Right ventricle myocardium superior (tissue), 1 donor: Measurements from ENCODE around the gene LRRC75A. TPM values are rescaled to one million over a fixed set of nuclear protein-coding genes. Genes with fewer than 3 reads are reported as not detected.
"Not testable (repeated sequence)": the region's sequence is repeated elsewhere in the genome, so short reads cannot be mapped to it uniquely, and the experiment has no call there.

Source experiments
- ATAC-seq: fragments of 200-7000 bp; cut with Tn5 transposase; one replicate; pipeline ENCODE4 v1.9.1; 2020; ENCODE audit warnings: mild to moderate bottlenecking; ENCODE audit not compliant: poor library complexity
- DNase-seq: peaks from one replicate; pipeline ENCODE4 v3.0.0-alpha.2; 2020
- intact Hi-C: fragments of 100-400 bp; cut with DNase I; formaldehyde crosslinking; loops from one replicate; pipeline ENCODE4 v1.11.2; 2022
- total RNA-seq: library from RNA; stranded (reverse); fragmentation: NEBNext Ultra II Directional; extraction: Animal tissue kit (Norgen Biotek cat#: 25700); gene quantifications from one replicate; pipeline ENCODE4 v1.2.1, GENCODE V29; 2021
- donor health status: DM: no; HTN: yes; CAD: no; lungs with severe emphysema.

Gene LRRC75A
- total RNA-seq, 1 donor from 2014 or later: 0.40 TPM

DNA sequence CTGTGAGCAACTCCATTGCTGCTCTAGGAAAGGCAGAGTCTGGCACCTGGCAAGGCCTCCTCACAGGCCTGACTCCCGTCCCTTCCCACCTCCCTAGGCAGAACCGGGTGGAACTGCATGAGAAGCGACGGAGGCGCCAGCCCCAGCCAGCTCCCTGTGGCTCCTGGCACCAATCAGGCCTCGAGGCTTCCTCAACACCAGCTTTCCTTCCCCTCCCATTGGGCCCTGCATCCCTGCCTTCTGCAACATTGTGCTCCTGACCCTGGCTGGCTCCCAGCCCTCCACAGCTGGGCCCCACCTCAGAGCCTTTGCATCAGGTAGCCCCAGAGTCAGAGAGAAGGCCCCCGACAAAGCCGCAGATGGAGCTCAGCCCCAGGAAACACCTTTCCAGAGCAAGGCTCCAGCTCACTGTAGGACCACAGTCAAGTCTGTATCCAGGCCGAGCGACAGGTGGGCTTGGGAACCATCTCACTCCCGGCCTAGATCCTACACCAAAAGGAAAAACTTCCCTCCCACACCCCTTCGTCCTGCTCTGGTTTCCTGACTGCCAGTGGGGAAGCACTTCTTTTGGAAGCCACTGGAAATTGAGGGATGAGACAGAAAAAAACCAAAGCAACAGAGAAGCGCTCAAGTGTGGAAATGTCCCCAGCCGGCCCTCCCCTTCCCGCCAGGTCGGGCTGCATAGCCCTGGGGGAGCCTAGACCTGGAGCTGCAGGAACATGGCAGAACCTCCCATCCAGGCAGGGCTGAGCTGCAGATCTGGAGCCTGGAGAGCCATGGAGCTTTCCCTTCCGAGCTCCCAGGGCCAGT, 31.0 kb downstream of the LRRC75A start:
- no peak for ATAC-seq
- intact Hi-C loops: no loop called here
- DNase-seq: no peak

DNA sequence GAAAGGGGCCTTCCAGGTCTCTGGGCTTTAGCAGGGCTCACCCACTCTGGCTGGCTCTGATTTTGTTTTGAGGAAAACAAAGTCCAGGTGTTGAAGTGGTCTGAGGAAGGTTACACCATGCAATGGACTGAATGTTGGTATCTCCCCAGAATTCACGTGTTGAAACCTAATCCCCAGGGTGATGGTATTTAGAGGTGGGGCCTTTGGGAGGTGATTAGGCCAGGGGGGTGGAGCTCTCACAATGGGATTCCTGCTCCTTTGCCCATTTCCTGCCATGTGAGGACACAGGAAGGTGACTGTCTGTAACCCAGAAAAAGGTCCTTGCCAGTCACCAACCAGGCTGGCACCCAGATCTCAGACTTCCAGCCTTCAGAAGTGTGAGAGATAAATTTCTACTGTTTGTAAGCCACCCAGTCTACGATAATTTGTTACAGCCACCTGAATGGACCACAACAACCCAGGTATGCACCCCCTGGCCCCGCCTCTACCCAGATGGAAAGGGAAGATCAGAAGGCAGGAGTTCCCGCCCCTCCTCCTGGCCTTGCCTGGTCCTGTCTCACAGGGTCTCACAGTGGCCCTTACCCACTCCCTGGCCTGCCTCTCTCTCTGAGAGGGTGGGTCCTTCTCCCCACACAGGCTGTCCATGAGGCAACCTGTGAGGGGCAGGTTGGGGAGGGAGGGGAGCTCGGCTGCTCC, 32.0 kb downstream of the LRRC75A start:
- intact Hi-C loops: no loop called here
- ATAC-seq: no peak

GRCh38 chr17:16459271-16459670, 32.7 kb downstream of the LRRC75A start:
- no peak for DNase-seq
- intact Hi-C loops: no loop called here
- ATAC-seq: no peak

More for the DNA sequence above, 32.0 kb downstream of the LRRC75A start:
- no peak for DNase-seq

GRCh38 chr17:16456742-16457316, 35.2 kb downstream of the LRRC75A start:
- intact Hi-C loops: no loop called here
- ATAC-seq: no peak

GRCh38 chr17:16455997-16456741, 35.8 kb downstream of the LRRC75A start:
- ATAC-seq (no peak), DNase-seq (no peak)
- intact Hi-C loops: no loop called here

More at GRCh38 chr17:16456742-16457316, 35.2 kb downstream of the LRRC75A start:
- no peak for DNase-seq

GRCh38 chr17:16453493-16453851, 38.5 kb downstream of the LRRC75A start:
- ATAC-seq (no peak), DNase-seq (no peak)
- intact Hi-C loops: loop anchor here (2.0 kb wide), 1 partner anchor 67 kb away; no protein-coding TSS in a partner anchor

- DNase-seq, ATAC-seq: not testable (repeated sequence)
- intact Hi-C loops: loop anchor here (2.0 kb wide), 1 partner anchor 69 kb away; no protein-coding TSS in a partner anchor
Observed at GRCh38 chr17:16452268-16452667, 39.7 kb downstream of the LRRC75A start.

DNA sequence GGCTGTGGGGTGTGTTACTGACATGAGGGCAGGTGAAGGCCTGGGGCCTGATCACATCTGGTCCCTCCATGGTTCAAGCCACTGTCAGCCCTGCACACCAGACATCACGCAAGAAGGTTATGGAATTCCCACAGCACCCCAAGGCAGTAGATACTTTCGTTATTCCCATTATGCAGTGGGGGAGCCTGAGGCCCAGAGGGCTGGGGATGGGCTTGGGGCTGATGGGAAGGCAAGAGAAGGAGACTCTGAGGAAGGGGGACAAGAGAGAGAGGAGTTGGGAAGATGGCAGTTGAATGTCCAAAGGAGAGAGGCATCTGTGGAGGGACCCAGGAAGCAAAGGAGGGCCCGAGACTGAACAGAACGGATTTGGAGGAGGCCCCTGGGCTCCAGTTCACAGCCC, 42.0 kb downstream of the LRRC75A start:
- DNase-seq: no peak
- intact Hi-C loops: no loop called here
- ATAC-seq: no peak

DNA sequence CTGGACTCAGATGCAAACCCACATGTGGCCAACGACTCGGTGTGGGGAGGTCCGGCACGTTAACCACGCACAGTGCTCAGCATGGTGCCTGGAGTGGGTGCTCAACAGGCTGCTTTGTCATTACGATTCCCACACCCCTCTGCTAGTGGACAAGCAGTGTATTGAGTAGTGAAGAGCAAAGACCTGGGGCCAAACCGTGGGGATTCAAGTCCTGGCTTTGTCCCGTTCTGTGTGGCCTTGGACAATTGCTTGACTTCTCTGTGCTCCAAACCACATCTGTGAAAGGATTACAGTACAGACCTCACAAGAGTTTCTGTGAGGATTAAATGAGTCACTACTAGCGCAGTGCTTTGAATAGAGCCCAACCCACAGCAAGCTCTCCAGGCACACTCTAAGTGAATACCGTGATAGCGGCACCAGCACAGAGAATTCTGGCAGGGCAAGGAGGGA, 42.8 kb downstream of the LRRC75A start:
- intact Hi-C loops: no loop called here
- DNase-seq (no peak), ATAC-seq (no peak)

GRCh38 chr17:16448490-16448889, 43.5 kb downstream of the LRRC75A start:
- intact Hi-C loops: no loop called here
- ATAC-seq: no peak
- no peak for DNase-seq

DNA sequence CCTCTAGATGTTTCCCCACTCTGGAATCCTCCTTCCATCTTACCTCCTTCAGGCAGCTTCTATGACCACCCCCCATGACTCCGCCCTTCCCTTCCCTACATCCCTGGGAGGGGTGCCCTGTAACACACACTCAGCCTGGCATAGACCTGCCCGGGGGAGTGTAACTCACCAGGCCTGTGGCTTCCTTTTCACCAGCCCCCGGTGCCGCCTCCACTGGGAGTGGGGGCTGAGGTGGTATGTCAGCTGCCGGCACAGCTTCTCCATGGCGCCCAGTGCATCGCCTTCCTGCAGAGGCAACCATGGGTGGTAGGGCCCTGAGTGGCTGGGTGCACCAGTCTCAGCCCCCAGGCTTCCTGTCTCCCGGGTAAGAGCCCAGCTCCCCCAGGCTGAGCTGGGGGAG, 44.3 kb downstream of the LRRC75A start:
- intact Hi-C loops: no loop called here
- ATAC-seq (no peak), DNase-seq (no peak)

DNA sequence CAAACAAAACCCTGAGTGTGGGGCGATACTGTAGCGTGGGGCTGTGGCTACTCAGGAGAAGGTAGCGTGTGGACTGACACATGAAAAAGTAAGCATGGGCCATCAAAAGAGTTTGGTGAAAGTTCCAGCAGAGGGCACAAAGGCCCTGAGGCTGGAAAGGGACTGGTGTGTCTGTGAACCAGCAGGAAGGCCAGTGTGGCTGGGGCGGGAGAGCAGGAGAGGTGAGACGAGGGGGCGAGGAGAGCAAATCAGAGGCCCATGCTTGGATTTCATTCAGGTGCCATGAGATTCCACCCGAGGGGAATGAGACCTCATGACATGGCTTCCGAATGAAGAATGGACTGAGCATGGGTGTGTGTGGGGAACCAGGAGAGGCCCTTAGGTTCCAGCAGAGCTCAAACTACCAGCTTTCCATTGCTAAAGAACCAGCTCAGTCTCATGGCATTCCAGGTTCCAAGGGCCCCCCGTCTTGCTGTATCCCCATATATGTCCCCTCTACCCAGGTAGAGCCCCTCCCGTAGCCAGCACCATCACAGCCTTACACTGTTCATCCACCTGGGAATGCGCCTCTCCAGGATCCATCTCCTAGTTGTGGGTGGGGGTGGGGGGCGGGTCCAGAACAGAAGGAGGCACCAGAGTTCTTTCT, 45.5 kb downstream of the LRRC75A start:
- intact Hi-C loops: no loop called here
- DNase-seq (no peak), ATAC-seq (no peak)

DNA sequence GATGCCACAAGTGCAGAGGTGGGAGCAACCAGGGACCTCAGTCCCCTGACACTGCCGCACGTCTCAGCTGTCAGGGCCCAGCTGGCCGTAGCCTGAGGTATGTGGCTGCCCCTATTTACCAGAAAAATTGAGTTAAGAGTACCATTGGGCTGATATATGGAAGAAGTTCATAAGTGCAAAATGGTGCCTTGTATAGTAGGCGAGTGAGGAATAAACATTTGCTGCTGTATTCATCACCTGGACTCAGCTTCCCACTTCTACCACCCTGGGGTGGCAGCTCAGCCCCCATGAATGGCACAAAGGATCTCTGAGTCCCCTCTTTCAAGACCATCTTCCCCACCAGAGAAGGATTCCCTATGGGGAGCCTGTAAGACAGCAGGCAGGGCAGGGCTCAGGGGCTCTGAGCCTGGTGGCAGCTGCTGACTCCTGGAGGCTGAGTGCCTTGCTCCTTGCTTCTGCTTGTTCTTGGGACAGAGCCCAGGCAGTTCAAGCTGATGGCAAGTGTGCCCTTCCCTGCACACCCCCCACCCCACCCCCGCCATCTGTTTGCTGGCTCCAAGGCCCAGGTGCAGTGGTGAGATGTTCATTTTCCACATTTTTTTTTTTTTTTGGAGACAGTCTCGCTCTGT, 47.6 kb downstream of the LRRC75A start:
- DNase-seq: no peak
- intact Hi-C loops: loop anchor here (5.0 kb wide), 1 partner anchor 57 kb away; no protein-coding TSS in a partner anchor
- peak; percentile 13 for ATAC-seq

DNA sequence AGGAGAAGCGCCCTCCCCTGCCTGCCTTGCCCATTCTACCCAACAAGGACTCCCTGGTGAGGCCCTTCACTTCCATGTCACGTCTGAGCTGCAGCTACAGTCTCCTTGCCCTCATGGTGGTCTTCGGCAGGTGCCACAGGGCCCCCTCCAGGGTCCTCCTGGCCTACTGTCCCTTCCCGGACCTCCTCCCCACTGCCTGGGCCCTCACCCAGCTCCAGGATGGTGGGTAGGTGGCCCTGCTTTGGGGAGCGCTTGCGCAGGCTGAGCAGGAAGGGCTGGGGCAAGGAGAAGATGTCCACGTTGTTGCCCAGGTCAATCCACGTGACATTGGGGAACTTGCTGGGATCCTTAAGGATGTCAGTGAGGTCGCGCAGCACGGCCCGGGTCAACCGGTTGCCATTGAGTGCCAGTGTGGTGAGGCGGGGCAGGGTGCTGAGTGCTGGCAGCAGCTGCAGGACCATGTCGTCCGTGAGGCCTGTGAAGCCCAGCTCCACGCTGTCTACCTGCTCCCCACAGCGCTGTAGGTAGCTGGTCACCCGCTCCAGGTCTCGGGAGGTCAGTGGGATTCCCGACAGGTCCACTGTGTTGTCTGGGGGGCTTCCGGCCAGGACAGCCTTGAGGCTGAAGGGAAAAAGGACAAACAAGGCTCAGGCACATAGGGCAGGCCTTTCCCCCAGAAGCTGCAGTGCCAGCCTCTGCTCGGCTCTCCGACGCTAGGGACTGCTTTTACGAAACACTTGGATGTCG, 48.3 kb downstream of the LRRC75A start:
- ATAC-seq: no peak
- DNase-seq: no peak
- intact Hi-C loops: loop anchor here (5.0 kb wide), 1 partner anchor 56 kb away; no protein-coding TSS in a partner anchor

- no peak for DNase-seq
- no peak for ATAC-seq
- intact Hi-C loops: loop anchor here (5.0 kb wide), 1 partner anchor 56 kb away; no protein-coding TSS in a partner anchor
Observed at GRCh38 chr17:16442594-16443510, 49.1 kb downstream of the LRRC75A start.

- intact Hi-C loops: loop anchor here (5.0 kb wide), 1 partner anchor 55 kb away; no protein-coding TSS in a partner anchor
- DNase-seq (no peak), ATAC-seq (no peak)
Observed at GRCh38 chr17:16442141-16442540, 49.9 kb downstream of the LRRC75A start.
